GM23338 (cell line): ENCODE data around the gene CES3.

Experiments
- CREB1 ChIP-seq: fragments of 250-450 bp; sonication (Bioruptor Pico); IDR thresholded peaks from 2 replicates; pipeline ENCODE4 v1.5.0; 2020; ENCODE audit warnings: low read depth, mild to moderate bottlenecking, moderate library complexity
- CTCF ChIP-seq, 2 experiments: fragments of 200-600 bp in 1 of 2; sonication (generic) in 1 of 2; conservative IDR thresholded peaks; 2 replicates each; pipeline versions ENCODE4 v1.5.1 to v1.6.1; 2016 to 2017; ENCODE audit warnings: antibody characterized with exemption in 2 of 2, low read depth in 2 of 2, mild to moderate bottlenecking in 2 of 2, moderate library complexity in 1 of 2
- ETS1 ChIP-seq: IDR thresholded peaks from 2 replicates; pipeline ENCODE4 v1.6.1; 2016; ENCODE audit warnings: antibody characterized with exemption
- EZH2 ChIP-seq: fragments of 200-600 bp; sonication (generic); IDR thresholded peaks from one replicate; pipeline ENCODE4 v1.8.0; 2017; ENCODE audit warnings: antibody characterized with exemption, mild to moderate bottlenecking, low read depth; ENCODE audit not compliant: unreplicated experiment
- EZH2phosphoT487 ChIP-seq: fragments of 200-600 bp; sonication (generic); IDR thresholded peaks from one replicate; pipeline ENCODE4 v1.8.1; 2018; ENCODE audit warnings: antibody characterized with exemption; ENCODE audit not compliant: unreplicated experiment
- JUNB ChIP-seq: IDR thresholded peaks from one replicate; pipeline ENCODE4 v1.6.1; 2016; ENCODE audit warnings: antibody characterized with exemption; ENCODE audit not compliant: unreplicated experiment
- NANOG ChIP-seq: IDR thresholded peaks from 2 replicates; pipeline ENCODE4 v1.6.1; 2016; ENCODE audit warnings: antibody characterized with exemption, borderline replicate concordance
- POLR2AphosphoS5 ChIP-seq: IDR thresholded peaks from 2 replicates; pipeline ENCODE4 v1.6.1; 2016; ENCODE audit warnings: antibody characterized with exemption, low read depth
- REST ChIP-seq: IDR thresholded peaks from one replicate; pipeline ENCODE4 v1.6.1; 2018; ENCODE audit warnings: antibody characterized with exemption; ENCODE audit not compliant: unreplicated experiment
- STAT1 ChIP-seq: IDR thresholded peaks from one replicate; pipeline ENCODE4 v1.6.1; 2016; ENCODE audit warnings: antibody characterized with exemption; ENCODE audit not compliant: unreplicated experiment
- ZNF114 ChIP-seq: fragments of 250-450 bp; sonication (Bioruptor Pico); IDR thresholded peaks from 2 replicates; pipeline ENCODE4 v1.5.0; 2020; ENCODE audit warnings: mild to moderate bottlenecking, moderate library complexity
- ZNF331 ChIP-seq: fragments of 250-450 bp; sonication (Bioruptor Pico); IDR thresholded peaks from 2 replicates; pipeline ENCODE4 v1.5.0; 2020; ENCODE audit warnings: low read depth, mild to moderate bottlenecking, moderate library complexity
- TF ChIP-seq, protein P1 (sequence below): fragments of 250-450 bp; sonication (Bioruptor Pico); IDR thresholded peaks from 2 replicates; pipeline ENCODE4 v1.5.0; 2020; ENCODE audit warnings: mild to moderate bottlenecking, moderate library complexity

- TF ChIP-seq CTCF (conservative IDR thresholded peaks at IDR 0.05; ENCODE audit: low read depth in 2 of 2), result peak; percentile 91 to 96
- TF ChIP-seq POLR2AphosphoS5, result no peak
- TF ChIP-seq CREB1, result no peak
- TF ChIP-seq EZH2phosphoT487, result no peak
- TF ChIP-seq EZH2, result no peak
- no peak for TF ChIP-seq REST
- TF ChIP-seq STAT1, result no peak
- TF ChIP-seq NANOG, result no peak
- TF ChIP-seq, protein P1, sequence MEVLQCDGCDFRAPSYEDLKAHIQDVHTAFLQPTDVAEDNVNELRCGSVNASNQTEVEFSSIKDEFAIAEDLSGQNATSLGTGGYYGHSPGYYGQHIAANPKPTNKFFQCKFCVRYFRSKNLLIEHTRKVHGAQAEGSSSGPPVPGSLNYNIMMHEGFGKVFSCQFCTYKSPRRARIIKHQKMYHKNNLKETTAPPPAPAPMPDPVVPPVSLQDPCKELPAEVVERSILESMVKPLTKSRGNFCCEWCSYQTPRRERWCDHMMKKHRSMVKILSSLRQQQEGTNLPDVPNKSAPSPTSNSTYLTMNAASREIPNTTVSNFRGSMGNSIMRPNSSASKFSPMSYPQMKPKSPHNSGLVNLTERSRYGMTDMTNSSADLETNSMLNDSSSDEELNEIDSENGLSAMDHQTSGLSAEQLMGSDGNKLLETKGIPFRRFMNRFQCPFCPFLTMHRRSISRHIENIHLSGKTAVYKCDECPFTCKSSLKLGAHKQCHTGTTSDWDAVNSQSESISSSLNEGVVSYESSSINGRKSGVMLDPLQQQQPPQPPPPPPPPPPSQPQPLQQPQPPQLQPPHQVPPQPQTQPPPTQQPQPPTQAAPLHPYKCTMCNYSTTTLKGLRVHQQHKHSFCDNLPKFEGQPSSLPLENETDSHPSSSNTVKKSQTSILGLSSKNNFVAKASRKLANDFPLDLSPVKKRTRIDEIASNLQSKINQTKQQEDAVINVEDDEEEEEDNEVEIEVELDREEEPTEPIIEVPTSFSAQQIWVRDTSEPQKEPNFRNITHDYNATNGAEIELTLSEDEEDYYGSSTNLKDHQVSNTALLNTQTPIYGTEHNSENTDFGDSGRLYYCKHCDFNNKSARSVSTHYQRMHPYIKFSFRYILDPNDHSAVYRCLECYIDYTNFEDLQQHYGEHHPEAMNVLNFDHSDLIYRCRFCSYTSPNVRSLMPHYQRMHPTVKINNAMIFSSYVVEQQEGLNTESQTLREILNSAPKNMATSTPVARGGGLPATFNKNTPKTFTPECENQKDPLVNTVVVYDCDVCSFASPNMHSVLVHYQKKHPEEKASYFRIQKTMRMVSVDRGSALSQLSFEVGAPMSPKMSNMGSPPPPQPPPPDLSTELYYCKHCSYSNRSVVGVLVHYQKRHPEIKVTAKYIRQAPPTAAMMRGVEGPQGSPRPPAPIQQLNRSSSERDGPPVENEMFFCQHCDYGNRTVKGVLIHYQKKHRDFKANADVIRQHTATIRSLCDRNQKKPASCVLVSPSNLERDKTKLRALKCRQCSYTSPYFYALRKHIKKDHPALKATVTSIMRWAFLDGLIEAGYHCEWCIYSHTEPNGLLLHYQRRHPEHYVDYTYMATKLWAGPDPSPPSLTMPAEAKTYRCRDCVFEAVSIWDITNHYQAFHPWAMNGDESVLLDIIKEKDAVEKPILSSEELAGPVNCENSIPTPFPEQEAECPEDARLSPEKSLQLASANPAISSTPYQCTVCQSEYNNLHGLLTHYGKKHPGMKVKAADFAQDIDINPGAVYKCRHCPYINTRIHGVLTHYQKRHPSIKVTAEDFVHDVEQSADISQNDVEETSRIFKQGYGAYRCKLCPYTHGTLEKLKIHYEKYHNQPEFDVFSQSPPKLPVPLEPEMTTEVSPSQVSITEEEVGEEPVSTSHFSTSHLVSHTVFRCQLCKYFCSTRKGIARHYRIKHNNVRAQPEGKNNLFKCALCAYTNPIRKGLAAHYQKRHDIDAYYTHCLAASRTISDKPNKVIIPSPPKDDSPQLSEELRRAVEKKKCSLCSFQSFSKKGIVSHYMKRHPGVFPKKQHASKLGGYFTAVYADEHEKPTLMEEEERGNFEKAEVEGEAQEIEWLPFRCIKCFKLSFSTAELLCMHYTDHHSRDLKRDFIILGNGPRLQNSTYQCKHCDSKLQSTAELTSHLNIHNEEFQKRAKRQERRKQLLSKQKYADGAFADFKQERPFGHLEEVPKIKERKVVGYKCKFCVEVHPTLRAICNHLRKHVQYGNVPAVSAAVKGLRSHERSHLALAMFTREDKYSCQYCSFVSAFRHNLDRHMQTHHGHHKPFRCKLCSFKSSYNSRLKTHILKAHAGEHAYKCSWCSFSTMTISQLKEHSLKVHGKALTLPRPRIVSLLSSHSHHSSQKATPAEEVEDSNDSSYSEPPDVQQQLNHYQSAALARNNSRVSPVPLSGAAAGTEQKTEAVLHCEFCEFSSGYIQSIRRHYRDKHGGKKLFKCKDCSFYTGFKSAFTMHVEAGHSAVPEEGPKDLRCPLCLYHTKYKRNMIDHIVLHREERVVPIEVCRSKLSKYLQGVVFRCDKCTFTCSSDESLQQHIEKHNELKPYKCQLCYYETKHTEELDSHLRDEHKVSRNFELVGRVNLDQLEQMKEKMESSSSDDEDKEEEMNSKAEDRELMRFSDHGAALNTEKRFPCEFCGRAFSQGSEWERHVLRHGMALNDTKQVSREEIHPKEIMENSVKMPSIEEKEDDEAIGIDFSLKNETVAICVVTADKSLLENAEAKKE (CRISPR knock-in tag), result no peak
- no peak for TF ChIP-seq ZNF331
- TF ChIP-seq JUNB, result no peak
- TF ChIP-seq ZNF114 (CRISPR knock-in tag), result no peak
- no peak for TF ChIP-seq ETS1
These were observed 13.6 kb upstream of the CES3 start for GRCh38 chr16:66947302-66948065.
